Measurements from ENCODE around the gene INS. TPM values are rescaled to one million over a fixed set of nuclear protein-coding genes. Genes with fewer than 3 reads are reported as not detected.
A peak's percentile ranks its signal among the peaks of the same experiment; 100 is the strongest.

Gene INS
- total and polyA plus RNA-seq, 2 of the 13 experiments (the other 11 are each of a cell fraction or from before 2014, with no cell fraction given): not detected

DNA sequence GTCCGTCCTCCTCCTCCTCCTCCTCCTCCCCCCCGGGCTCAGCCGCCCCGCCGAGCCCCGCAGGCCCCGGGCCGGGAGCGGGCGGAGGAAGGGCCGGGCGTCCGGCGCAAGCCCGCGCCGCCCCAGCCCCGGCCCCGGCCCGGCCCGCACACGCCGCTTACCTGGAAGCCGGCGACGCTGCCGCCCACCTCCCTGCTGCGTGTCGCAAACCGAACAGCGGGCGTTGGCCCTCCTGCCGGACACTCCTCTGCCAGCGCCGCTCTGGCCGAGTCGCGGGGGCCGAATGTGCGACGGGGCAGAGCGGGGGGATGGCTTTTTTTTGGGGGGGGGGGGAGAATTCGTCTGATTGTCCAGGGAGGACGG lies 23.0 kb downstream of the INS start:
- in situ Hi-C loops (cut with HindIII; ENCODE audit: extremely low pct_ligation_motif_present, low pct_unique_long_range_greater_than_20kb) (no loop called here), intact Hi-C loops (cut with micrococcal nuclease; ENCODE audit: unreplicated experiment) (no loop called here)
- peak overlapping the region; percentile 80 for H3K27ac ChIP-seq (ENCODE audit: extremely low read length, insufficient read depth, low read length)
- H3K9me3 ChIP-seq (ENCODE audit: low read length): no peaks in the 10 kb centered on the region
- H3K4me3 ChIP-seq (replicated peaks in 1 of 3; ENCODE audit: insufficient read depth in 1 of 3, low read depth in 2 of 3, low read length in 3 of 3): peak overlapping the region; percentile 72 to 84 (median 80); a peak in 5 of 6 replicates
- TF ChIP-seq HNRNPK (IDR thresholded peaks at IDR 0.05; ENCODE audit: low read depth, low read length, poor library complexity, severe bottlenecking) (peak; percentile 4), AGO2 (optimal IDR thresholded peaks at IDR 0.05; ENCODE audit: low read depth, low read length) (peak; percentile 97), ZNF44 (CRISPR knock-in tag; IDR thresholded peaks at IDR 0.05) (no peak), ZNF589 (CRISPR knock-in tag; conservative IDR thresholded peaks at IDR 0.05) (0 out of 2 replicates have a peak, but pooled peaks have one; percentile 2), IRX3 (CRISPR knock-in tag; IDR thresholded peaks at IDR 0.05; ENCODE audit: borderline replicate concordance, low read depth) (0 out of 2 replicates have a peak, but pooled peaks have one; percentile 6), POLR2AphosphoS5 (IDR thresholded peaks at IDR 0.05; ENCODE audit: low read depth, low read length) (peak; percentile 62), ZNF350 (CRISPR knock-in tag; IDR thresholded peaks at IDR 0.05; ENCODE audit: borderline replicate concordance, low read depth) (peak; percentile 11; the same call in 1 of the 2 replicates), RBFOX2 (IDR thresholded peaks at IDR 0.05; ENCODE audit: low read depth, low read length) (peak; percentile 89), ELF4 (CRISPR knock-in tag; IDR thresholded peaks at IDR 0.05; ENCODE audit: borderline replicate concordance) (peak; percentile 50; the same call in 1 of the 2 replicates), ZNF790 (CRISPR knock-in tag; IDR thresholded peaks at IDR 0.05; ENCODE audit: borderline replicate concordance) (peak; percentile 66; the same call in 1 of the 2 replicates), SRSF1 (optimal IDR thresholded peaks at IDR 0.05; ENCODE audit: low read depth, low read length) (peak; percentile 46), NKX3-1 (CRISPR knock-in tag; IDR thresholded peaks at IDR 0.05) (no peak)
- TF ChIP-seq, protein P1, sequence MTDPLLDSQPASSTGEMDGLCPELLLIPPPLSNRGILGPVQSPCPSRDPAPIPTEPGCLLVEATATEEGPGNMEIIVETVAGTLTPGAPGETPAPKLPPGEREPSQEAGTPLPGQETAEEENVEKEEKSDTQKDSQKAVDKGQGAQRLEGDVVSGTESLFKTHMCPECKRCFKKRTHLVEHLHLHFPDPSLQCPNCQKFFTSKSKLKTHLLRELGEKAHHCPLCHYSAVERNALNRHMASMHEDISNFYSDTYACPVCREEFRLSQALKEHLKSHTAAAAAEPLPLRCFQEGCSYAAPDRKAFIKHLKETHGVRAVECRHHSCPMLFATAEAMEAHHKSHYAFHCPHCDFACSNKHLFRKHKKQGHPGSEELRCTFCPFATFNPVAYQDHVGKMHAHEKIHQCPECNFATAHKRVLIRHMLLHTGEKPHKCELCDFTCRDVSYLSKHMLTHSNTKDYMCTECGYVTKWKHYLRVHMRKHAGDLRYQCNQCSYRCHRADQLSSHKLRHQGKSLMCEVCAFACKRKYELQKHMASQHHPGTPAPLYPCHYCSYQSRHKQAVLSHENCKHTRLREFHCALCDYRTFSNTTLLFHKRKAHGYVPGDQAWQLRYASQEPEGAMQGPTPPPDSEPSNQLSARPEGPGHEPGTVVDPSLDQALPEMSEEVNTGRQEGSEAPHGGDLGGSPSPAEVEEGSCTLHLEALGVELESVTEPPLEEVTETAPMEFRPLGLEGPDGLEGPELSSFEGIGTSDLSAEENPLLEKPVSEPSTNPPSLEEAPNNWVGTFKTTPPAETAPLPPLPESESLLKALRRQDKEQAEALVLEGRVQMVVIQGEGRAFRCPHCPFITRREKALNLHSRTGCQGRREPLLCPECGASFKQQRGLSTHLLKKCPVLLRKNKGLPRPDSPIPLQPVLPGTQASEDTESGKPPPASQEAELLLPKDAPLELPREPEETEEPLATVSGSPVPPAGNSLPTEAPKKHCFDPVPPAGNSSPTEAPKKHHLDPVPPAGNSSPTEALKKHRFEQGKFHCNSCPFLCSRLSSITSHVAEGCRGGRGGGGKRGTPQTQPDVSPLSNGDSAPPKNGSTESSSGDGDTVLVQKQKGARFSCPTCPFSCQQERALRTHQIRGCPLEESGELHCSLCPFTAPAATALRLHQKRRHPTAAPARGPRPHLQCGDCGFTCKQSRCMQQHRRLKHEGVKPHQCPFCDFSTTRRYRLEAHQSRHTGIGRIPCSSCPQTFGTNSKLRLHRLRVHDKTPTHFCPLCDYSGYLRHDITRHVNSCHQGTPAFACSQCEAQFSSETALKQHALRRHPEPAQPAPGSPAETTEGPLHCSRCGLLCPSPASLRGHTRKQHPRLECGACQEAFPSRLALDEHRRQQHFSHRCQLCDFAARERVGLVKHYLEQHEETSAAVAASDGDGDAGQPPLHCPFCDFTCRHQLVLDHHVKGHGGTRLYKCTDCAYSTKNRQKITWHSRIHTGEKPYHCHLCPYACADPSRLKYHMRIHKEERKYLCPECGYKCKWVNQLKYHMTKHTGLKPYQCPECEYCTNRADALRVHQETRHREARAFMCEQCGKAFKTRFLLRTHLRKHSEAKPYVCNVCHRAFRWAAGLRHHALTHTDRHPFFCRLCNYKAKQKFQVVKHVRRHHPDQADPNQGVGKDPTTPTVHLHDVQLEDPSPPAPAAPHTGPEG (CRISPR knock-in tag; IDR thresholded peaks at IDR 0.05): no peak
- TF ChIP-seq, protein P2, sequence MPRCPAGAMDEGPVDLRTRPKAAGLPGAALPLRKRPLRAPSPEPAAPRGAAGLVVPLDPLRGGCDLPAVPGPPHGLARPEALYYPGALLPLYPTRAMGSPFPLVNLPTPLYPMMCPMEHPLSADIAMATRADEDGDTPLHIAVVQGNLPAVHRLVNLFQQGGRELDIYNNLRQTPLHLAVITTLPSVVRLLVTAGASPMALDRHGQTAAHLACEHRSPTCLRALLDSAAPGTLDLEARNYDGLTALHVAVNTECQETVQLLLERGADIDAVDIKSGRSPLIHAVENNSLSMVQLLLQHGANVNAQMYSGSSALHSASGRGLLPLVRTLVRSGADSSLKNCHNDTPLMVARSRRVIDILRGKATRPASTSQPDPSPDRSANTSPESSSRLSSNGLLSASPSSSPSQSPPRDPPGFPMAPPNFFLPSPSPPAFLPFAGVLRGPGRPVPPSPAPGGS (CRISPR knock-in tag; IDR thresholded peaks at IDR 0.05): no peak
- TF ChIP-seq, protein P3, sequence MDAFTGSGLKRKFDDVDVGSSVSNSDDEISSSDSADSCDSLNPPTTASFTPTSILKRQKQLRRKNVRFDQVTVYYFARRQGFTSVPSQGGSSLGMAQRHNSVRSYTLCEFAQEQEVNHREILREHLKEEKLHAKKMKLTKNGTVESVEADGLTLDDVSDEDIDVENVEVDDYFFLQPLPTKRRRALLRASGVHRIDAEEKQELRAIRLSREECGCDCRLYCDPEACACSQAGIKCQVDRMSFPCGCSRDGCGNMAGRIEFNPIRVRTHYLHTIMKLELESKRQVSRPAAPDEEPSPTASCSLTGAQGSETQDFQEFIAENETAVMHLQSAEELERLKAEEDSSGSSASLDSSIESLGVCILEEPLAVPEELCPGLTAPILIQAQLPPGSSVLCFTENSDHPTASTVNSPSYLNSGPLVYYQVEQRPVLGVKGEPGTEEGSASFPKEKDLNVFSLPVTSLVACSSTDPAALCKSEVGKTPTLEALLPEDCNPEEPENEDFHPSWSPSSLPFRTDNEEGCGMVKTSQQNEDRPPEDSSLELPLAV (CRISPR knock-in tag; conservative IDR thresholded peaks at IDR 0.05; ENCODE audit: low read depth): 0 out of 2 replicates have a peak, but pooled peaks have one; percentile 47
- peaks cover 51% of the 10 kb centered on the region for H4K20me1 ChIP-seq (ENCODE audit: insufficient read depth, low read length)
- BruUV-seq (replicated peaks): no TSS peak
- peaks cover 17% of the 10 kb centered on the region for H3K79me2 ChIP-seq (ENCODE audit: insufficient read depth, low read length)
- H3K27me3 ChIP-seq (ENCODE audit: control insufficient read depth in 1 of 2, insufficient read depth in 2 of 2, low read length in 2 of 2): peaks cover 0 to 32% of the 10 kb centered on the region in 2 experiments; a peak in 4 of 5 replicates
- no peak for DNase-seq (ENCODE audit: low spot score)
- WGBS (ENCODE audit: low lambda C conversion rate): 2% methylated on average over 20 of the region's 44 CpGs
- peaks cover 13 to 27% of the 10 kb centered on the region in 2 experiments; a peak in 4 of 5 replicates for H3K36me3 ChIP-seq (replicated peaks in 1 of 2; ENCODE audit: control insufficient read depth in 1 of 2, insufficient read depth in 2 of 2, low read length in 2 of 2)
- H3K9ac ChIP-seq (ENCODE audit: insufficient read depth, low read depth, low read length): peak overlapping the region; percentile 72
- ATAC-seq: no peak
- FAIRE-seq: no peak
- CTCF ChIA-PET (ENCODE audit: low intra/inter-chr PET ratio, low total read pairs): interaction anchor here (1.4 kb wide), 1 partner anchor 14 kb away, joined by 3 read pairs; no protein-coding TSS in a partner anchor
- POLR2A ChIA-PET: interaction anchor here (1.3 to 6.5 kb wide), 6 partner anchors 15 to 190 kb away, joined by 3 to 108 read pairs (median 20); partner anchors contain the start of gene MRPL23
- no peak overlapping the region for H2AFZ ChIP-seq (ENCODE audit: low read length)
- peak overlapping the region; percentile 75 for H3K4me2 ChIP-seq (ENCODE audit: low read depth, low read length)
- H3K4me1 ChIP-seq (ENCODE audit: insufficient read depth, low read length): peaks cover 52% of the 10 kb centered on the region

Measured in HepG2 (cell line).